ENCODE data around the gene ANKDD1B. TPM values are rescaled to one million over a fixed set of nuclear protein-coding genes. Genes with fewer than 3 reads are reported as not detected.

Gene ANKDD1B
- total RNA-seq, 1 donor: 0.72 TPM

GRCh38 chr5:75663579-75664284 is 52.5 kb downstream of the ANKDD1B start:
- Histone ChIP-seq H3K27me3 (ENCODE audit: insufficient read depth, low read length) (no peaks in the 10 kb centered on the region), H3K9me3 (ENCODE audit: low read depth, low read length) (no peaks in the 10 kb centered on the region), H3K36me3 (ENCODE audit: insufficient read depth, low read length) (no peaks in the 10 kb centered on the region), H3K4me1 (ENCODE audit: insufficient read depth, low read length) (no peaks in the 10 kb centered on the region), H3K27ac (ENCODE audit: low read depth, low read length) (no peak overlapping the region), H4K20me1 (ENCODE audit: insufficient read depth, low read length) (no peaks in the 10 kb centered on the region), H3K4me3 (ENCODE audit: insufficient read depth, low read length) (no peak overlapping the region), H3K79me2 (ENCODE audit: insufficient read depth, low read length) (no peaks in the 10 kb centered on the region), H3K4me2 (ENCODE audit: insufficient read depth, low read length) (no peak overlapping the region), H2AFZ (ENCODE audit: low read length) (no peak overlapping the region)
- TF ChIP-seq CTCF (IDR thresholded peaks at IDR 0.05; ENCODE audit: extremely low read depth, low read depth, low read length): no peak
- DNase-seq (ENCODE audit: insufficient read length, low spot score, missing footprints): no peak

- Histone ChIP-seq H4K20me1 (ENCODE audit: insufficient read depth, low read length) (no peaks in the 10 kb centered on the region), H3K27ac (ENCODE audit: low read depth, low read length) (no peak overlapping the region), H3K27me3 (ENCODE audit: insufficient read depth, low read length) (no peaks in the 10 kb centered on the region), H3K79me2 (ENCODE audit: insufficient read depth, low read length) (no peaks in the 10 kb centered on the region), H3K36me3 (ENCODE audit: insufficient read depth, low read length) (no peaks in the 10 kb centered on the region), H3K9me3 (ENCODE audit: low read depth, low read length) (no peaks in the 10 kb centered on the region), H3K4me3 (ENCODE audit: insufficient read depth, low read length) (no peak overlapping the region), H3K4me1 (ENCODE audit: insufficient read depth, low read length) (peaks cover 7% of the 10 kb centered on the region), H3K4me2 (ENCODE audit: insufficient read depth, low read length) (no peak overlapping the region), H2AFZ (ENCODE audit: low read length) (no peak overlapping the region)
- TF ChIP-seq CTCF (IDR thresholded peaks at IDR 0.05; ENCODE audit: extremely low read depth, low read depth, low read length): no peak
- no peak for DNase-seq (ENCODE audit: insufficient read length, low spot score, missing footprints)
Observed at GRCh38 chr5:75664979-75665378, 53.7 kb downstream of the ANKDD1B start.

- no peaks in the 10 kb centered on the region for H3K27me3 ChIP-seq (ENCODE audit: insufficient read depth, low read length)
- H3K4me2 ChIP-seq (ENCODE audit: insufficient read depth, low read length): no peak overlapping the region
- no peaks in the 10 kb centered on the region for H3K9me3 ChIP-seq (ENCODE audit: low read depth, low read length)
- H3K4me3 ChIP-seq (ENCODE audit: insufficient read depth, low read length): no peak overlapping the region
- H3K4me1 ChIP-seq (ENCODE audit: insufficient read depth, low read length): peaks cover 7% of the 10 kb centered on the region
- TF ChIP-seq CTCF (IDR thresholded peaks at IDR 0.05; ENCODE audit: extremely low read depth, low read depth, low read length): peak; percentile 30
- H4K20me1 ChIP-seq (ENCODE audit: insufficient read depth, low read length): no peaks in the 10 kb centered on the region
- no peaks in the 10 kb centered on the region for H3K79me2 ChIP-seq (ENCODE audit: insufficient read depth, low read length)
- H3K36me3 ChIP-seq (ENCODE audit: insufficient read depth, low read length): no peaks in the 10 kb centered on the region
- H2AFZ ChIP-seq (ENCODE audit: low read length): no peak overlapping the region
- no peak overlapping the region for H3K27ac ChIP-seq (ENCODE audit: low read depth, low read length)
- peak; percentile 37 for DNase-seq (ENCODE audit: insufficient read length, low spot score, missing footprints)
Observed at GRCh38 chr5:75666801-75667200, 55.5 kb downstream of the ANKDD1B start.

GRCh38 chr5:75667586-75667985 is 56.3 kb downstream of the ANKDD1B start:
- Histone ChIP-seq H3K4me2 (ENCODE audit: insufficient read depth, low read length) (no peak overlapping the region), H3K36me3 (ENCODE audit: insufficient read depth, low read length) (no peaks in the 10 kb centered on the region), H3K79me2 (ENCODE audit: insufficient read depth, low read length) (no peaks in the 10 kb centered on the region), H3K27me3 (ENCODE audit: insufficient read depth, low read length) (no peaks in the 10 kb centered on the region), H3K27ac (ENCODE audit: low read depth, low read length) (no peak overlapping the region), H4K20me1 (ENCODE audit: insufficient read depth, low read length) (no peaks in the 10 kb centered on the region), H3K4me1 (ENCODE audit: insufficient read depth, low read length) (peaks cover 7% of the 10 kb centered on the region), H3K9me3 (ENCODE audit: low read depth, low read length) (no peaks in the 10 kb centered on the region), H2AFZ (ENCODE audit: low read length) (no peak overlapping the region), H3K4me3 (ENCODE audit: insufficient read depth, low read length) (no peak overlapping the region)
- TF ChIP-seq CTCF (IDR thresholded peaks at IDR 0.05; ENCODE audit: extremely low read depth, low read depth, low read length): peak; percentile 25
- no peak for DNase-seq (ENCODE audit: insufficient read length, low spot score, missing footprints)
